ENCODE measurements around the gene STK11.

DNA sequence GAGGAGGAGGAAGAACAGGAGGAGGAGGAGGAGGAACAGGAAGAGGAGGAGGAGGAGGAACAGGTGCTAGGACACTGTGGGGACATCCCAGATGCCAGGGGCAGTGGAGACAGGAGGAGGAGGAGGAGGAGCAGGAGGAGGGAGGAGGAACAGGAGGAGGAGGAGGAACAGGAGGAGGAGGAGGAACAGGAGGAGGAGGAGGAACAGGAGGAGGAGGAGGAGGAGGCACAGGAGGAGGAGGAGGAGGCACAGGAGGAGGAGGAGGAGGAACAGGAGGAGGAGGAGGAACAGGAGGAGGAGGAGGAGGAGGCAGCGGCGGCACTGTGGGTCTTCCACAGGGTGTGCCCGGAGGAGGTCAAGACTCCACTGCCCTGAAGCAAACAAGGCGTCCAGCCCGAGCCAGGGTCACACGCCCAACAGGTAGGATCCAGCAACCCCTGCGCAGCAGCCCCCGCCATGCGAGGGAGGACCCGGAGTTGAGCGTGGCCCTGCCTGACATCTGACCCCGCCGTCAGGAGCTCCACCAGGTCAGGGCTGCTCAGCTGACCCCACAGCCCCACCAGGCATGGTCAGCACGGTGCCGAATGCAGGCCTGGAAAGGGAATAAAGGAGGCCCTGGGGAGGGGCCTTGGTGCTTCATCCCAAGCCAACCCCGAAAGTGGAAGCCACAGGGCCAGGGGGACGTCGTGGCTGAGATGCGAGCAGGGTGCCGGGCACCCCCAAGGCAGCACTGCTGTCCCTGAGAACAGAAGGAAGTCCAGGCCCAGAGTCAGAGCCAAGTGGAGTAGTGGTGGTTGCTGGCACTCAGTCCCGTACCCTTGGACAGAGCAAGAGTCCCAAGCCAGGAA lies 40.7 kb upstream of the STK11 start:
- TF ChIP-seq, protein P1, sequence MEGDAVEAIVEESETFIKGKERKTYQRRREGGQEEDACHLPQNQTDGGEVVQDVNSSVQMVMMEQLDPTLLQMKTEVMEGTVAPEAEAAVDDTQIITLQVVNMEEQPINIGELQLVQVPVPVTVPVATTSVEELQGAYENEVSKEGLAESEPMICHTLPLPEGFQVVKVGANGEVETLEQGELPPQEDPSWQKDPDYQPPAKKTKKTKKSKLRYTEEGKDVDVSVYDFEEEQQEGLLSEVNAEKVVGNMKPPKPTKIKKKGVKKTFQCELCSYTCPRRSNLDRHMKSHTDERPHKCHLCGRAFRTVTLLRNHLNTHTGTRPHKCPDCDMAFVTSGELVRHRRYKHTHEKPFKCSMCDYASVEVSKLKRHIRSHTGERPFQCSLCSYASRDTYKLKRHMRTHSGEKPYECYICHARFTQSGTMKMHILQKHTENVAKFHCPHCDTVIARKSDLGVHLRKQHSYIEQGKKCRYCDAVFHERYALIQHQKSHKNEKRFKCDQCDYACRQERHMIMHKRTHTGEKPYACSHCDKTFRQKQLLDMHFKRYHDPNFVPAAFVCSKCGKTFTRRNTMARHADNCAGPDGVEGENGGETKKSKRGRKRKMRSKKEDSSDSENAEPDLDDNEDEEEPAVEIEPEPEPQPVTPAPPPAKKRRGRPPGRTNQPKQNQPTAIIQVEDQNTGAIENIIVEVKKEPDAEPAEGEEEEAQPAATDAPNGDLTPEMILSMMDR (IDR thresholded peaks at IDR 0.05), result no peak
- TF ChIP-seq POLR2A (IDR thresholded peaks at IDR 0.05), result no peak
